ENCODE data around the gene OR10C1.
"Not testable (repeated sequence)": the region's sequence is repeated elsewhere in the genome, so short reads cannot be mapped to it uniquely, and the experiment has no call there.

Gene OR10C1

GRCh38 chr6:29439006-29439405, at the start of gene OR10C1:
TSS of gene OR10C1 (plus strand) at chr6:29439306. CDS start at chr6:29440016, 710 bp downstream.
- no peak for DNase-seq

- no peak for DNase-seq
These were observed 43.8 kb upstream of the OR10C1 start, which contains the start of gene OR12D2 for GRCh38 chr6:29395331-29395730. TSS of gene OR12D2 (plus strand) at chr6:29395631. CDS start at chr6:29396700, 1,069 bp downstream.

- no peak for DNase-seq
These were observed 39.6 kb upstream of the OR10C1 start for GRCh38 chr6:29399525-29399924.

GRCh38 chr6:29403801-29404200, 35.3 kb upstream of the OR10C1 start:
- DNase-seq = no peak

GRCh38 chr6:29414588-29414987, 24.5 kb upstream of the OR10C1 start, which contains the start of gene OR12D1:
TSS of gene OR12D1 (plus strand) at chr6:29414928.
- no peak for DNase-seq

GRCh38 chr6:29419516-29419915, 19.6 kb upstream of the OR10C1 start:
- no peak for DNase-seq

- DNase-seq = no peak
These were observed 14.9 kb upstream of the OR10C1 start for GRCh38 chr6:29424168-29424567.

- DNase-seq = no peak
These were observed 14.5 kb upstream of the OR10C1 start for GRCh38 chr6:29424575-29424974.

- DNase-seq = no peak
These were observed 14.0 kb upstream of the OR10C1 start for GRCh38 chr6:29425075-29425474.

- DNase-seq = no peak
These were observed 12.5 kb upstream of the OR10C1 start for GRCh38 chr6:29426654-29427053.

GRCh38 chr6:29436730-29437129, 2.4 kb upstream of the OR10C1 start:
- DNase-seq = not testable (repeated sequence)

- peak; percentile 11 for DNase-seq
These were observed 3.6 kb downstream of the OR10C1 start for GRCh38 chr6:29442719-29443118.

- DNase-seq = not testable (repeated sequence)
These were observed 4.9 kb downstream of the OR10C1 start for GRCh38 chr6:29444031-29444430.

GRCh38 chr6:29447670-29448069, 8.6 kb downstream of the OR10C1 start:
- no peak for DNase-seq

GRCh38 chr6:29451471-29452193, 12.5 kb downstream of the OR10C1 start:
- no peak for DNase-seq

- DNase-seq = no peak
These were observed 17.9 kb downstream of the OR10C1 start, which contains the start of the genes OR11A1 and OR2H1 for GRCh38 chr6:29456971-29457370. TSS of gene OR11A1 (minus strand) at chr6:29457071. CDS start at chr6:29427641, 29,430 bp downstream. TSS of gene OR2H1 (plus strand) at chr6:29457155. CDS start at chr6:29461770, 4,615 bp downstream.

GRCh38 chr6:29461021-29461814, 22.1 kb downstream of the OR10C1 start:
- no peak for DNase-seq

GRCh38 chr6:29462022-29462421, 22.9 kb downstream of the OR10C1 start:
- DNase-seq = no peak

GRCh38 chr6:29465279-29465678, 26.2 kb downstream of the OR10C1 start:
- no peak for DNase-seq

GRCh38 chr6:29465801-29466200, 26.7 kb downstream of the OR10C1 start:
- no peak for DNase-seq

- DNase-seq = no peak
These were observed 27.1 kb downstream of the OR10C1 start for GRCh38 chr6:29466241-29466640.

GRCh38 chr6:29474996-29475395, 35.9 kb downstream of the OR10C1 start:
- no peak for DNase-seq

- DNase-seq = no peak
These were observed 38.9 kb downstream of the OR10C1 start for GRCh38 chr6:29477923-29478450.

GRCh38 chr6:29478740-29479139, 39.6 kb downstream of the OR10C1 start:
- DNase-seq = no peak
